GM21825 (cell line): ENCODE results near the gene DYSF.

Experiments used
- ATAC-seq: cut with Tn5 transposase; IDR thresholded peaks from one replicate; pipeline ENCODE4 v1.9.1; 2021; ENCODE audit warnings: mild to moderate bottlenecking, moderate library complexity; ENCODE audit not compliant: unreplicated experiment

The DYSF gene

GRCh38 chr2:71564790-71565189 is 111.4 kb downstream of the DYSF start:
- ATAC-seq: no peak

DNA sequence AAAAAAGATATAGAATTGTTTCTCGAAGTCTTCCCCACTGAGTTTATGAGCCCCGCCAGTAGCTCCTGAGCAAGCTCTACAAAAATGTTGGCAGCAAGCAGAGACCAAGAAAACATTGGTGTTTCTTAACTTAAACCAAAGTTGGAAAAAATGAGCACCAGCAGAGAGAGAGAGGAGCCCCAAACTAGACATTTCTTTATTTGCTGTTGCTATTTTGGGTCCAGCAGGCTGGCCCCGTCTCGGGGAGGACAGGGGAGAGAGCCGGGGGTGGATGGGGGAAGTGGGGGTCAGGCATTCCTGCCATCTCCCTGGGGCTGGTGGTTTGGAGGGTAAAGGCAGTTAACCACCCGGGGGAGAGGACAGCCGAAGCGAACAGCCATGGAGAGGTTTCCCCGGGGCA is 113.0 kb downstream of the DYSF start:
- no peak for ATAC-seq

DNA sequence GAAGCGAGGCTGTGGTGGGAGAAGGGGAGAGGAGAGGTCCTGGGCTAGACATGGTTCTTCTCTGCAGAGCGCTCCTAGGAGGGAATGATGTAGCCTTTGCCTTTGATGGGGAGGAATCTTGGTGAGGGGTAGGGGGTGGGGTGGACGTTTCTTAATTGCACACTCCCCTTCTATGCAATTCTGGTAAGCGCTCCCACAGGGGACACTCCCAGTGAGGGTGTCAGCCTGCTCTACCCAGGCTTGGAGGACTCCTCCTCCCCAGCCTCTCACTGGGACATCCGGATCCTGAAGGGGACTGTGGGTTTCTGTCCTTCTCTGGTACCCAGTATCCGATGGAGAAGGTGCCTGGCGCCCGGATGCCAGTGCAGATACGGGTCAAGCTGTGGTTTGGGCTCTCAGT is 114.3 kb downstream of the DYSF start:
- ATAC-seq: no peak

- no peak for ATAC-seq
Measured at GRCh38 chr2:71568103-71568502, 114.7 kb downstream of the DYSF start.

GRCh38 chr2:71570511-71570910 is 117.2 kb downstream of the DYSF start:
- no peak for ATAC-seq

GRCh38 chr2:71570951-71571460 is 117.6 kb downstream of the DYSF start:
- no peak for ATAC-seq

- ATAC-seq: no peak
Measured at GRCh38 chr2:71571945-71572344, 118.6 kb downstream of the DYSF start.

- no peak for ATAC-seq
Measured at GRCh38 chr2:71575966-71576365, 122.6 kb downstream of the DYSF start.

GRCh38 chr2:71576541-71576940 is 123.2 kb downstream of the DYSF start:
- ATAC-seq: no peak

DNA sequence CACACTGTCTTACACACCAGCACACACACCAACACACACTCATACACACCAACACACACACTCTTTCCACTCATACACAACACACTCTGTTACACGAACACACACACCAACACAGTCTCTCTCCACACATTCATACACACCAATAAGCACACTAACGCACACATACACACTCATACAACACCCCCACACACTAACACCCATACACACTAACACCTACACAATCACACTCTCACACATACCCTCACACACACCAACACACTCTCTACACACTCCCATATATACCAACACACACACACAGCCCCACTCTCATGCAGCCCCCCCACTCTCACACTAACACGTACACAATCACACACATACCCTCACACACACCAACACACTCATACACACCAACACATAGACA is 123.8 kb downstream of the DYSF start:
- no peak for ATAC-seq

DNA sequence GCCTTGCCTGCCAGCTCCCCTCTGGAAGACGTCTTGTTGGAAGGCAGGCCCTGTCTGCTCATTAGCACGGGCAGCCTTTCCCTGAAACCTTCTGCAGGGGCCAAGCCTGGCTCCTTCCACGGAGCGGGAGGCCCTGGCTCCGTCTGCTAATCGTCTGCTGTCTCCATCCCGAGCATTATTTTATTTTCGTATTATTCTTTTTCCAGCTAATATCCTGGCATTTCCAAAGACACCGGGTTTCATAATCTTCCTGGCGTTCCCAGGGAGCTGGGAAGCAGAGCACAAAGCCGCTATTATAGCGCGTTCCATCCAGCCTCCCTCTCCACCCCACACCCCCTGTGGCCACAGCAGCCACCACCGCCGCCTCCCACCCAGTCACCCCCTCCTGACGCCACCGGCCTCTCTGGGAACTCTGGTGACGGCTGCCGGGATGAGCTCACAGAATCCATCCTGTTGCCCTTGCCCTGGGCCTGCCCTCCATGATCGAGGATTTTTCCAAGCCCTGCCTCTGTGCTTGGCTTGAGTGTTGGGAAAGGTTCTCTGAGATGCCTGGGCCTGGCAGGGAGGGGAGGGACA is 125.5 kb downstream of the DYSF start:
- ATAC-seq: no peak

DNA sequence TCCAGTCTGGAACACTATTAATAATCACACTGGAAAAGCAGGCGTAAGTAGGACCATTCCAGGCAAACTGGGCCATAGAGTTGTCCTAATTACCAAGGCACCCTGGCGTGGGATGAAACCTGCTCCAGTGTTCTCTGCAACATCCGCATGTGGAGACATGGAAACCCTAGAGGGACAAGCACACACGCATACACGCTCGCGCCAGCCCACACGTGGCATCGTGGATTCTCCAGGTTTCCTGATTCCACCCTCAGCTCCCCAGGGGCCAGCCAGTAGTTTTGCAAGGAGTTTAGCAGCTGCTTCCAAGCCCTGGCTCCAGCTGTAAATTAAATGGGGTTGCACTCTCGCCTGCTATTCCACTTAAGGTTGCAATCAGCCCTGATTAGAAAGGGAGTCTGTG is 127.7 kb downstream of the DYSF start:
- ATAC-seq: no peak

DNA sequence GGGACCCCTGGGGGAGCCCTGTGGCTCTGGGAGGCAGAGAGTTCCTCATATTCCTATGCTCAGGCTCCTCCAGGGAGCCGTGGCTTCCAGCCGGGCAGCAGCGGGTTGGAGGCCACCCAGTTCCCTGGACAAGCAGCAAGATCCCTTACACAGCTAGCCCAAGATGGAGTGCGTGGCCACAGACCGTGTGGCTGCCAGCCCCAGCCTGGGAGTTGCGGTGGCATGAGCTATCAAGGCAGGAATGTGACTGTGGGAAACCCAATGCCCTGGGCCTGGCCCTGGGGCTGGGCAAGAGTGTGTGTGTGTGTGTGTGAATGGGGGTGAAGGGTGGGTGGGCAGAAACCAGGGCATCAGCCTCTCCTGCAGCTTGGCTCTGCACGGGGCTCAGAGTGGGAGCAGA is 130.5 kb downstream of the DYSF start:
- ATAC-seq: no peak

DNA sequence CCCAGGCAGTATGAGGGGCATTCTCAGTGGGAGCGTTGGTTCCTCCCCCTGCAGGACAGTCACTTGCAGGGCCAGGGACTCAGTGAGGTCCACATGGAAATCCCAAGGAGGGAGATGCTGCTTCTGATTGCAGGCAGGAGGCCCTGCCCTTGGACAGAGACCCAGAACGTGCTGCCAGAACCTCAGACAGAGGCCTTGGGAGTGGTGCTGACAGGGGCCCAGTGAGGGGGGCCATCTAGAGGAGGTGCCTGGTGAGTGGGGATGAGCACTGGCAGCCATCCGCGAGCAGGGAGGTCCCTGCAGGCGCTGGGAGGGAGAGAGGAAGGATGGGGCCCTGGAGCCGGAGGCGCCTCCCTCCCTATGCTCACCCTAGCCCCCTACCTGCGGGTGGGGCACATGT is 133.1 kb downstream of the DYSF start:
- ATAC-seq: no peak

- no peak for ATAC-seq
Measured at GRCh38 chr2:71587509-71588073, 134.2 kb downstream of the DYSF start.

- ATAC-seq: no peak
Measured at GRCh38 chr2:71588497-71589170, 135.3 kb downstream of the DYSF start.

DNA sequence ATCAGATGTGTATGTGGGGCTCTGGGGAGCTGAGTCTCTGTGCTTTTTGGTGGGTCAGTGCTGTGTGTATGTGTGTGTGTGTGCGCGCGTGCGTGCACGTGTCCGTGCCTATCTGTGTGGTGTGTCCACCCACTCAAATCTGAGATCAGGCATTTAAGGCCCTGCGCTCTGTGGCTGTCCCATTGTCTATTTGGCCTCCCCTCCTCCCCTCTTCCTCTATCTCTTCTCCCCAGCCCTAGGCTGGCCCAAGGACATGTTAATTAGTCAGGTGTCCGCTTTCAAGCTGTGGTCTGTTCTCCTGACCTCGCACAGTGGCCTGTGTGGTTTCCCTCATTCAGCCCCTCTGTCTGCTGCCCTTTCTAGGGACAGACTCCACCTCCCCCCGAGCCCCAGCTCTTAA is 136.4 kb downstream of the DYSF start:
- no peak for ATAC-seq

DNA sequence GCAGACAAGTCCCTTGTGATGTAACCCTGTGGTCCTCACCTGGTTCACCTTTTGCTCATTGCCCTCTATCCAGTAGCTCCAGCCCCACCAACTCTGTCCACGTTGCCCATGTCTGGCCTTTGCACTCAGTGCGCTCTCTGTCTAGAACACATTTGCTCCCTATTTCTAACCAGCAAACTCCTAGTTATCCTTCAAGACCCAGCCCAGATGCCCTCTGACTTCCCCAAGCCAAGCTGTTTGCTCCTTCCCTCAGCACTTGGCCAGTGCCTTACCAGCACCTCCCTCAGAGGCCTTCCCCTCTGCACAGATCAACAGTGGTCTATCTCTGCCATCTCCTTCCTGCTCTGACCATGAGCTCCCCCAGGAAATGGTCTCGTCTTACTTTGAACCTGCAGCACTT is 137.7 kb downstream of the DYSF start:
- ATAC-seq: no peak

- no peak for ATAC-seq
Measured at GRCh38 chr2:71592181-71592711, 138.9 kb downstream of the DYSF start.

DNA sequence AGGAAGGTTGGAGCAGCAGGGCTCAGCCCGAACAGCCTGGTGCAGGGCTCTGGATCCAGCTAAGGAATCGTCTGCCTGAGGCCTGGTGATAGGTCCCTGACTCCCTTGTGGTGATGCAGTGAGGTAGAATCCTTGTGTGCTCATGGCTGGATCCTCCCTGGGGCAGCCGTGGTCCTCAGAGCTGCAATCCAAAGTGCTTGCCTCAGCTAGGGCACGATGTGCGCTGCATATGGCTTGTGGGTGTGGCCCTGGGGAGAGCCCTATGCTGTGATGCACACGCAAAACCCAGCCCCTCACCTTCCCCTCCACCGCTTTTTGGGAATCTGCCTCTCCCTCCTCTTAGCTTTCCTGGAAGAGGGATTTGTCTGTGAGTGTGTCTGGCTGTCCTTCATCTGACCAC is 142.2 kb downstream of the DYSF start:
- no peak for ATAC-seq

- ATAC-seq: no peak
Measured at GRCh38 chr2:71596011-71596410, 142.7 kb downstream of the DYSF start.

GRCh38 chr2:71597756-71598155 is 144.4 kb downstream of the DYSF start:
- no peak for ATAC-seq
